GM19035 (cell line): ENCODE results near the gene ZNF213.

Source experiments
- ATAC-seq: cut with Tn5 transposase; IDR thresholded peaks from one replicate; pipeline ENCODE4 v1.9.1; 2021; ENCODE audit not compliant: unreplicated experiment

Gene ZNF213

GRCh38 chr16:3134338-3135125 is at the start of gene ZNF213:
Gene ZNF213, plus strand, starts transcription at chr16:3135029. Its CDS starts 2,252 bp downstream, at chr16:3137281.
- ATAC-seq = peak; percentile 92

- ATAC-seq = no peak
These were observed 48.8 kb upstream of the ZNF213 start for GRCh38 chr16:3085868-3086595.

GRCh38 chr16:3086596-3087242 is 48.1 kb upstream of the ZNF213 start:
- no peak for ATAC-seq

GRCh38 chr16:3087243-3088235 is 47.3 kb upstream of the ZNF213 start:
- ATAC-seq = no peak

GRCh38 chr16:3088450-3088849 is 46.4 kb upstream of the ZNF213 start:
- ATAC-seq = no peak

- ATAC-seq = no peak
These were observed 45.7 kb upstream of the ZNF213 start for GRCh38 chr16:3088925-3089716.

- ATAC-seq = no peak
These were observed 44.9 kb upstream of the ZNF213 start for GRCh38 chr16:3089717-3090592.

- no peak for ATAC-seq
These were observed 43.3 kb upstream of the ZNF213 start for GRCh38 chr16:3091551-3091950.

GRCh38 chr16:3092501-3092941 is 42.3 kb upstream of the ZNF213 start:
- no peak for ATAC-seq

GRCh38 chr16:3094289-3095027 is 40.4 kb upstream of the ZNF213 start:
- ATAC-seq = no peak

GRCh38 chr16:3095869-3096268 is 39.0 kb upstream of the ZNF213 start:
- ATAC-seq = peak; percentile 57

- no peak for ATAC-seq
These were observed 38.5 kb upstream of the ZNF213 start for GRCh38 chr16:3096362-3096761.

- no peak for ATAC-seq
These were observed 37.6 kb upstream of the ZNF213 start for GRCh38 chr16:3097266-3097665.

GRCh38 chr16:3098459-3099394 is 36.1 kb upstream of the ZNF213 start, which contains the start of gene ZSCAN10:
Gene ZSCAN10, minus strand, starts transcription at chr16:3099294. Its CDS starts 6,357 bp downstream, at chr16:3092937.
- ATAC-seq = no peak

GRCh38 chr16:3099395-3099731 is 35.5 kb upstream of the ZNF213 start:
- ATAC-seq = no peak

- ATAC-seq = peak; percentile 64
These were observed 34.9 kb upstream of the ZNF213 start for GRCh38 chr16:3099732-3100499.
